PFSK-1 (cell line): ENCODE measurements around the gene AUTS2.

Experiments
- FOXP2 ChIP-seq: optimal IDR thresholded peaks from 2 replicates; pipeline ENCODE3; 2011; ENCODE audit warnings: borderline replicate concordance, control low read depth, inconsistent platforms; ENCODE audit not compliant: insufficient read depth; ENCODE audit errors: extremely low read length, extremely low read depth
- POLR2AphosphoS5 ChIP-seq: IDR thresholded peaks from 2 replicates; pipeline ENCODE4 v1.6.1; 2012; ENCODE audit warnings: low read depth, mild to moderate bottlenecking, control low read depth, low read length, moderate library complexity
- REST ChIP-seq, 2 experiments: IDR thresholded peaks; 2 replicates each; pipeline versions ENCODE4 v1.6.1 to v1.8.0; 2011 to 2012; ENCODE audit warnings: low read depth in 2 of 2, low read length in 2 of 2, control low read depth in 1 of 2, inconsistent platforms in 1 of 2, mild to moderate bottlenecking in 1 of 2, moderate library complexity in 1 of 2; ENCODE audit not compliant: insufficient read depth in 1 of 2
- SIN3A ChIP-seq: IDR thresholded peaks from 2 replicates; pipeline ENCODE4 v1.6.1; 2012; ENCODE audit warnings: mild to moderate bottlenecking, low read length, moderate library complexity, borderline replicate concordance; ENCODE audit not compliant: insufficient read depth
- TAF1 ChIP-seq: IDR thresholded peaks from 2 replicates; pipeline ENCODE4 v1.6.1; 2012; ENCODE audit warnings: low read length, control low read depth, borderline replicate concordance; ENCODE audit not compliant: insufficient read depth

The AUTS2 gene

DNA sequence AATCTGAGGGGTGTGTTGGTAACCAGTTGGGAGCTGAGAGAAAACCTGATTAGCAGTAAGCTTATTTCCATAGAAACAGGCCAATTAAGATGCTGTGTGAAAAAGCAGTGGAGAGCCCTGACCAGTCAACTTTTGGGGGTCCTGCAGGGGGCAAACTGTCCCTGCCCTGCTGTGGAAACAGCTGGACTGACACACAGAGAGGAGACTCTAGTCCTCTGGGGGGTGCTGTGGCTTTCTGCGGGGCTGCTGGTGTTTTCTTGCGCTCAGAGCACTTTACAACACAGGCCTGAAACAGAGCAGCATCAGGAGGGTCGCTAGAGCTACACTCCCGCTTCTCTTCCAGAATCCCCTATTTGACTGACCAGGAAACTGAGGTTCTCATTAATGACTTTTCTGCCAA is 986.8 kb downstream of the AUTS2 start:
- TF ChIP-seq TAF1, result no peak
- TF ChIP-seq POLR2AphosphoS5, result no peak
- no peak for TF ChIP-seq SIN3A
- no peak for TF ChIP-seq REST (IDR thresholded peaks at IDR 0.05; ENCODE audit: insufficient read depth in 1 of 2, low read depth in 2 of 2, low read length in 2 of 2)
- TF ChIP-seq FOXP2, result no peak

- no peak for TF ChIP-seq FOXP2
- TF ChIP-seq TAF1, result no peak
- TF ChIP-seq SIN3A, result no peak
- TF ChIP-seq POLR2AphosphoS5, result no peak
- TF ChIP-seq REST (IDR thresholded peaks at IDR 0.05; ENCODE audit: insufficient read depth in 1 of 2, low read depth in 2 of 2, low read length in 2 of 2), result no peak
These were observed 988.5 kb downstream of the AUTS2 start for GRCh38 chr7:70586822-70587221.

DNA sequence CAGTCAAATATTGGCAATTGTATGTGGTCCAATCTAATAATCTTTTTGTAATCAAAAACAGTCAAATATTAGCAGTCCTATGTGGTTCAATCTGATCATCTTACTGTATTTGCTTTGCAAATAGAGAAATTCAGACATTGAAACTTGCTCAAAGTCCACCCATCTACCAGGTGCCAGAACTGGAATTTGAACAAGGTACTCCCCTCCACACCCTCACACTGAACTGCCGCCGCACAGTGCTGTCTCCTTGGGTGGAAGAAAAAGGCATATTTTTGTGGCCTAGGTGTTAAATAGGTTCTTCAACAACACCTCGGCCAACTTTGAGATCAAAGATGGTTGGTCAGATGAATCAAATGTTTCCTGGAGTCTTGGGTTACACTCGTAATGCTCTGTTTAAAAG is 989.5 kb downstream of the AUTS2 start:
- TF ChIP-seq POLR2AphosphoS5, result no peak
- no peak for TF ChIP-seq SIN3A
- TF ChIP-seq FOXP2, result no peak
- TF ChIP-seq TAF1, result no peak
- TF ChIP-seq REST (IDR thresholded peaks at IDR 0.05; ENCODE audit: insufficient read depth in 1 of 2, low read depth in 2 of 2, low read length in 2 of 2), result no peak

DNA sequence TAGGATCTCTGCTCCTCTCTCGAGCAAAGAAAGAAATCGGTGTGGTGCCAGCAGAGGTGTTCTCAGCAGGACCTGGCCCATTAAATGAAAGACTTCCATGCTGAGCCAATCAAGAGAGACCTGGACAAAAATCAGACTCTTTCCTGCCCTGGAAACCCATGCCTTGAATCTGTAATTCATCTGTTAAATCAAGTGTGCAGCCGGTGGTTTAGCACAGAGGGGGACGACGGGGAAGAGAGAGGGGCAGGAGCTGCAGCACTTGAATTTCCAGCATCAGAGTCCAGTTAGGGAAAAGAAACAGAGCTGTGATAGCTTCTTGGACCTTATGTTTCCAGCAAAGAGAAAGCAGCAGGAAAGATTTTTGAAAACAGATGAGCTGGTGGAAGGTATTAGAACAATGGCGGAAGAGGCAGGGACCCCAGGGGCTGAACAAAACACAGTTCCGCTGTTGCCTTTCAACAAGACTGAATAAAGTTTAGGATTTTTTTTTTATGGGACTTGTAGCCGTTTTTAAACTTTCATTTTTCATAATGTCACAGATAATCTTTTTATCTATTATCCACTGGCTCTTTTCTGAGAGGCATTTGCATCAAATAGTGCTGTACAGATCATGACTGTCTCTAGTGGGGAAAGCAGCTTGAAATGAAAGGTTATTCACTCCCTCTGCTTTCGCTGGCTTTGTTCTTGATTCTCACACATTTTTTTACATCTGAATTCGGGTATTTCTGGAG is 990.1 kb downstream of the AUTS2 start:
- TF ChIP-seq REST (IDR thresholded peaks at IDR 0.05; ENCODE audit: insufficient read depth in 1 of 2, low read depth in 2 of 2, low read length in 2 of 2), result no peak
- TF ChIP-seq TAF1, result no peak
- no peak for TF ChIP-seq SIN3A
- TF ChIP-seq FOXP2, result no peak
- no peak for TF ChIP-seq POLR2AphosphoS5
